K562 (cell line): Measurements from ENCODE around the gene ERH. TPM values are rescaled to one million over a fixed set of nuclear protein-coding genes. Genes with fewer than 3 reads are reported as not detected.
A peak's percentile ranks its signal among the peaks of the same experiment; 100 is the strongest.
"Not testable (repeated sequence)": the region's sequence is repeated elsewhere in the genome, so short reads cannot be mapped to it uniquely, and the experiment has no call there.

Experiments used
- ATAC-seq: fragments of 200-7000 bp; cut with Tn5 transposase; 3 replicates; pipeline ENCODE4 v1.9.1; 2020; ENCODE audit warnings: moderate library complexity
- BruUV-seq: library from RNA; stranded (reverse); fragments of 400-500 nt; replicated peaks from 2 replicates; lab custom pipeline; 2021; lab: Mats Ljungman, UMichigan
- CTCF ChIA-PET: fragments of 300-600 bp; formaldehyde crosslinking; extraction: SDS; loops from one replicate; lab custom pipeline; 2021; ENCODE audit warnings: low intra/inter-chr PET ratio; lab: Yijun Ruan, JAX
- POLR2A ChIA-PET: fragments of 300-600, 350-650 bp; sonication (Branson Sonifier 250); formaldehyde crosslinking; extraction: SDS; loops from one replicate; lab custom pipeline; 2021; ENCODE audit warnings: antibody characterized with exemption, inconsistent platforms; lab: Yijun Ruan, JAX
- DNase-seq, 4 experiments: peaks; one replicate each; pipeline versions ENCODE4 v3.0.0 to v3.0.0-alpha.2; 2011 to 2018; ENCODE audit warnings: low spot score in 3 of 4, mixed read lengths in 3 of 4; ENCODE audit errors: extremely low read depth in 1 of 4
- FAIRE-seq: peaks from 2 replicates; lab custom pipeline; 2011; peaks lifted over from hg19 to GRCh38; lab: Jason Lieb, UNC
- H2AFZ ChIP-seq: 2 replicates; pipeline ENCODE4 v1.6.0; 2011; ENCODE audit warnings: low read depth, low read length, control low read depth, inconsistent platforms
- H3K27ac ChIP-seq: fragments of 200-600 bp; 3 replicates; pipeline ENCODE4 v1.8.0; 2011; ENCODE audit warnings: low read depth, mild to moderate bottlenecking, control low read depth, inconsistent platforms, low read length, moderate library complexity, mixed read lengths; ENCODE audit errors: extremely low read depth
- H3K27me3 ChIP-seq, 2 experiments: fragments of 300-600 bp in 1 of 2; 2 replicates in 1 of 2; 3 replicates in 1 of 2; pipeline versions ENCODE4 v1.6.0 to v1.8.0; 2011; ENCODE audit warnings: inconsistent platforms in 2 of 2, low read length in 2 of 2, mild to moderate bottlenecking in 1 of 2, mixed read lengths in 1 of 2, moderate library complexity in 1 of 2; ENCODE audit not compliant: control insufficient read depth in 2 of 2, insufficient read depth in 2 of 2
- H3K36me3 ChIP-seq: fragments of 300-600 bp; 3 replicates; pipeline ENCODE4 v1.8.0; 2011; ENCODE audit warnings: mild to moderate bottlenecking, low read length, inconsistent platforms; ENCODE audit not compliant: control insufficient read depth, insufficient read depth
- H3K4me1 ChIP-seq, 2 experiments: fragments of 200-600 bp in 1 of 2; replicated peaks in 1 of 2; 2 replicates in 1 of 2; 3 replicates in 1 of 2; pipeline versions ENCODE4 v1.5.1 to v1.8.0; 2011; ENCODE audit warnings: inconsistent platforms in 2 of 2, low read length in 2 of 2, mild to moderate bottlenecking in 1 of 2, mixed read lengths in 1 of 2, moderate library complexity in 1 of 2; ENCODE audit not compliant: control insufficient read depth in 2 of 2, insufficient read depth in 2 of 2
- H3K4me2 ChIP-seq: 2 replicates; pipeline ENCODE4 v1.6.1; 2011; ENCODE audit warnings: low read length, control low read depth, inconsistent platforms, mixed read lengths; ENCODE audit not compliant: insufficient read depth
- H3K4me3 ChIP-seq: fragments of 200-600 bp; sonication (generic), shearing (Covaris generic); 2 replicates; pipeline ENCODE4 v1.5.1; 2016; ENCODE audit warnings: control low read depth, inconsistent platforms
- H3K79me2 ChIP-seq: fragments of 200-600 bp; 3 replicates; pipeline ENCODE4 v1.8.0; 2011; ENCODE audit warnings: low read length, inconsistent platforms; ENCODE audit not compliant: control insufficient read depth, insufficient read depth
- H3K9ac ChIP-seq, 2 experiments: 2 replicates each; pipeline versions ENCODE4 v1.6.0 to v1.6.1; 2011; ENCODE audit warnings: low read depth in 2 of 2, low read length in 2 of 2, control low read depth in 1 of 2, inconsistent platforms in 1 of 2, mild to moderate bottlenecking in 1 of 2, mixed read lengths in 1 of 2; ENCODE audit not compliant: insufficient read depth in 1 of 2
- H3K9me1 ChIP-seq: one replicate; pipeline ENCODE4 v1.6.0; 2011; ENCODE audit warnings: inconsistent platforms, mild to moderate bottlenecking, low read length, moderate library complexity; ENCODE audit not compliant: control insufficient read depth, insufficient read depth
- H3K9me3 ChIP-seq: replicated peaks from 2 replicates; pipeline ENCODE4 v1.5.1; 2011; ENCODE audit warnings: low read depth, low read length, inconsistent platforms; ENCODE audit not compliant: control insufficient read depth, insufficient read depth
- H4K20me1 ChIP-seq: replicated peaks from 2 replicates; pipeline ENCODE4 v1.6.1; 2011; ENCODE audit warnings: low read length, inconsistent platforms, mixed read lengths; ENCODE audit not compliant: control insufficient read depth, insufficient read depth
- BCOR ChIP-seq: fragments of 450-650 bp; IDR thresholded peaks from 2 replicates; pipeline ENCODE4 v1.6.1; 2016
- C11orf30 ChIP-seq: fragments of 450-650 bp; IDR thresholded peaks from 2 replicates; pipeline ENCODE4 v1.6.1; 2016; ENCODE audit warnings: low read depth, mild to moderate bottlenecking
- KDM1A ChIP-seq, 2 experiments: fragments of 450-650 bp; IDR thresholded peaks; 2 replicates each; pipeline ENCODE4 v1.6.1; 2016; ENCODE audit warnings: mild to moderate bottlenecking in 2 of 2
- MAFF ChIP-seq: IDR thresholded peaks from 2 replicates; pipeline ENCODE4 v1.6.1; 2012; ENCODE audit warnings: low read length, improper control_type of control experiment
- MAFK ChIP-seq: IDR thresholded peaks from 2 replicates; pipeline ENCODE4 v1.6.1; 2011; ENCODE audit warnings: low read length, improper control_type of control experiment
- MCM2 ChIP-seq: fragments of 450-650 bp; IDR thresholded peaks from 2 replicates; pipeline ENCODE4 v1.6.1; 2017; ENCODE audit warnings: low read depth, mild to moderate bottlenecking
- POLR2G ChIP-seq: fragments of 200-400 bp; formaldehyde crosslinking; IDR thresholded peaks from 2 replicates; pipeline ENCODE4 v1.6.1; 2017; ENCODE audit warnings: low read depth, mild to moderate bottlenecking, antibody characterized with exemption, low read length, moderate library complexity
- SRSF3 ChIP-seq: fragments of 200-400 bp; formaldehyde crosslinking; IDR thresholded peaks from 2 replicates; pipeline ENCODE4 v1.6.1; 2016; ENCODE audit warnings: mild to moderate bottlenecking, low read length, moderate library complexity; ENCODE audit not compliant: insufficient read depth
- TEAD1 ChIP-seq, 2 experiments: fragments of 450-650 bp in 1 of 2; sonication (generic) in 1 of 2; formaldehyde crosslinking; IDR thresholded peaks; 2 replicates each; pipeline versions ENCODE4 v1.4.0 to v1.8.0; 2020 to 2022; ENCODE audit warnings: mild to moderate bottlenecking in 2 of 2, missing genetic modification reagents in 1 of 2
- ZNF146 ChIP-seq: IDR thresholded peaks from one replicate; pipeline ENCODE4 v1.6.1; 2018; ENCODE audit warnings: missing compliant biosample characterization; ENCODE audit not compliant: unreplicated experiment
- ZNF316 ChIP-seq: fragments of 450-650 bp; IDR thresholded peaks from 2 replicates; pipeline ENCODE4 v1.6.1; 2016
- WGBS: fragments of 100-300 bp; shearing (Covaris generic); methylation state at CpG from one replicate; pipeline ENCODE4 v1.1.6; 2016; ENCODE audit warnings: low coverage, mixed read lengths; ENCODE audit not compliant: insufficient coverage; ENCODE audit errors: missing lambda C conversion rate; 5-methylcytosine and 5-hydroxymethylcytosine counted together
- in situ Hi-C: fragments of 300-500 bp; cut with MboI; formaldehyde crosslinking; loops from 4 replicates; pipeline ENCODE4 v1.15.0; 2018; ENCODE audit warnings: inconsistent platforms, mixed read lengths
- intact Hi-C: fragments of 100-400 bp; cut with micrococcal nuclease; formaldehyde crosslinking; loops from 2 replicates; pipeline ENCODE4 v1.14.2; 2022
- polyA plus RNA-seq, 8 experiments: library from polyadenylated mRNA; depleted of rRNA in 4 of 8; stranded (reverse) in 5 of 8; unstranded in 3 of 8; fragments of >200 nt; fragmentation: Nextera tagmentation in 2 of 8; fragmentation: Illumina TruSeq in 1 of 8; extraction: Ambion mirVana in 2 of 8; extraction: Trizol in 1 of 8; gene quantifications; 2 replicates each; pipeline versions ENCODE4 v1.2.1 to v1.2.3, GENCODE V29; 2011 to 2014; ENCODE audit warnings: inconsistent platforms in 1 of 8, missing spikeins in 1 of 8
- total RNA-seq, 7 experiments: library from RNA; depleted of rRNA in 6 of 7; stranded (reverse); fragments of >200 nt in 6 of 7; fragmentation: Illumina TruSeq in 2 of 7; extraction: Trizol in 2 of 7; gene quantifications; 2 replicates each; pipeline versions ENCODE4 v1.2.1 to v1.2.3, GENCODE V29; 2011 to 2021; ENCODE audit warnings: low replicate concordance in 1 of 7
- TF ChIP-seq, protein P1 (sequence below), 2 experiments: fragments of 450-650 bp in 1 of 2; IDR thresholded peaks; 2 replicates each; pipeline ENCODE4 v1.6.1; 2011 to 2017; ENCODE audit warnings: low read depth in 2 of 2, antibody characterized with exemption in 1 of 2, borderline replicate concordance in 1 of 2, low read length in 1 of 2, mild to moderate bottlenecking in 1 of 2, mixed read lengths in 1 of 2; ENCODE audit not compliant: control insufficient read depth in 1 of 2

ERH gene
- total and polyA plus RNA-seq, 9 of the 15 experiments (the other 6 are each of a cell fraction or from before 2014, with no cell fraction given) = 78.2 to 474 (median 250) TPM

DNA sequence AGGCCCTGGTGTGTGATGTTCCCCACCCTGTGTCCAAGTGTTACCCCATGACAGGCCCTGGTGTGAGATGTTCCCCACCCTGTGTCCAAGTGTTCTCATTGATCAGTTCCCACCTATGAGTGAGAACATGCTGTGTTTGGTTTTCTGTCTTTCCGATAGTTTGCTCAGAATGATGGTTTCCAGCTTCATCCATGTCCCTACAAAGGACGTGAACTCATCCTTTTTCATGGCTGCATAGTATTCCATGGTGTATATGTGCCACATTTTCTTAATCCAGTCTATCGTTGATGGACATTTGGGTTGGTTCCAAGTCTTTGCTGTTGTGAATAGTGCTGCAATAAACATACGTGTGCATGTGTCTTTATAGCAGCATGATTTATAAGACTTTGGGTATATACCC lies 18.0 kb upstream of the ERH start:
- intact Hi-C loops, DNase-seq, in situ Hi-C loops, H3K4me1 ChIP-seq, H3K9ac ChIP-seq, H3K9me3 ChIP-seq, H4K20me1 ChIP-seq, H3K36me3 ChIP-seq, H3K4me3 ChIP-seq, FAIRE-seq, H3K27ac ChIP-seq, H3K4me2 ChIP-seq, H3K27me3 ChIP-seq, H2AFZ ChIP-seq, POLR2A ChIA-PET: not testable (repeated sequence)
- H3K79me2 ChIP-seq = peaks cover 22% of the 10 kb centered on the region
- WGBS = no CpG with 5 or more reads among the region's 4 CpGs
- 0 out of 4 replicates have a peak, but pooled peaks of 1 of the 2 experiments have one; percentile 42 for TF ChIP-seq KDM1A (IDR thresholded peaks at IDR 0.05)
- peak; percentile 63 for TF ChIP-seq BCOR
- peak; percentile 80 for TF ChIP-seq ZNF146 (CRISPR knock-in tag)
- TF ChIP-seq, all 486 proteins: peak for 3; not testable (repeated sequence) for 483
- BruUV-seq, ATAC-seq, CTCF ChIA-PET, H3K9me1 ChIP-seq: not testable (repeated sequence)

DNA sequence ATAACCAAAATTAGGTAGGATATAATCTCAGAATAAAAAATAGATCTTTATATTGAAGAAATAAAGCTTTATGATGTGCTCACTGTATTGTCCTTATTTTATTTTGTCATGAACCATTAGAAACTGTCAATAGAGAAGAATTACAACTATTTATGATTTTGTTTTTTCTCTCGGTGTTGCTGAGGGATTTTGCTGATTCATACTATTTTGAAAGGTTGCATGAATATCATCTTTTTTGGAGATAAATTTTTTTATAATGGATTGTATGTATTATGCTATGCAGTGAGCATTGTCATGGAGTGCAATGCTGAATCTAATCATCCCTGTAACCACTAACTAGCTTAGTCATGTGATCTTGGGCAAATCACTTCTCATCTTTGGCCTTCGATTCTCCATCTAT lies 15.4 kb upstream of the ERH start:
- Histone ChIP-seq H3K9me1 (no peaks in the 10 kb centered on the region), H3K36me3 (no peaks in the 10 kb centered on the region), H3K4me3 (no peak overlapping the region), H4K20me1 (no peaks in the 10 kb centered on the region), H2AFZ (no peak overlapping the region), H3K9me3 (no peaks in the 10 kb centered on the region), H3K4me2 (no peak overlapping the region), H3K4me1 (no peaks in the 10 kb centered on the region; a peak in 3 of 5 replicates), H3K27me3 (no peaks in the 10 kb centered on the region), H3K79me2 (peaks cover 43% of the 10 kb centered on the region), H3K27ac (no peak overlapping the region), H3K9ac (no peak overlapping the region)
- in situ Hi-C loops = no loop called here
- FAIRE-seq (no peak), DNase-seq (no peak), ATAC-seq (no peak)
- ChIA-PET CTCF (no interaction called here), POLR2A (interaction anchor here (0.7 to 1.2 kb wide), 2 partner anchors 14 to 139 kb away, joined by 3 to 4 read pairs; no protein-coding TSS in a partner anchor)
- BruUV-seq = no TSS peak
- WGBS = 57% methylated on average over 2 of the region's 2 CpGs
- intact Hi-C loops = no loop called here
- TF ChIP-seq C11orf30 (peak; percentile 82), ZNF316 (peak; percentile 92), TEAD1 (CRISPR knock-in tag; IDR thresholded peaks at IDR 0.05) (no peak), MAFF (peak; percentile 57; the same call in 1 of the 2 replicates), SRSF3 (no peak), POLR2G (no peak), MCM2 (no peak), MAFK (peak; percentile 67)
- TF ChIP-seq, protein P1, sequence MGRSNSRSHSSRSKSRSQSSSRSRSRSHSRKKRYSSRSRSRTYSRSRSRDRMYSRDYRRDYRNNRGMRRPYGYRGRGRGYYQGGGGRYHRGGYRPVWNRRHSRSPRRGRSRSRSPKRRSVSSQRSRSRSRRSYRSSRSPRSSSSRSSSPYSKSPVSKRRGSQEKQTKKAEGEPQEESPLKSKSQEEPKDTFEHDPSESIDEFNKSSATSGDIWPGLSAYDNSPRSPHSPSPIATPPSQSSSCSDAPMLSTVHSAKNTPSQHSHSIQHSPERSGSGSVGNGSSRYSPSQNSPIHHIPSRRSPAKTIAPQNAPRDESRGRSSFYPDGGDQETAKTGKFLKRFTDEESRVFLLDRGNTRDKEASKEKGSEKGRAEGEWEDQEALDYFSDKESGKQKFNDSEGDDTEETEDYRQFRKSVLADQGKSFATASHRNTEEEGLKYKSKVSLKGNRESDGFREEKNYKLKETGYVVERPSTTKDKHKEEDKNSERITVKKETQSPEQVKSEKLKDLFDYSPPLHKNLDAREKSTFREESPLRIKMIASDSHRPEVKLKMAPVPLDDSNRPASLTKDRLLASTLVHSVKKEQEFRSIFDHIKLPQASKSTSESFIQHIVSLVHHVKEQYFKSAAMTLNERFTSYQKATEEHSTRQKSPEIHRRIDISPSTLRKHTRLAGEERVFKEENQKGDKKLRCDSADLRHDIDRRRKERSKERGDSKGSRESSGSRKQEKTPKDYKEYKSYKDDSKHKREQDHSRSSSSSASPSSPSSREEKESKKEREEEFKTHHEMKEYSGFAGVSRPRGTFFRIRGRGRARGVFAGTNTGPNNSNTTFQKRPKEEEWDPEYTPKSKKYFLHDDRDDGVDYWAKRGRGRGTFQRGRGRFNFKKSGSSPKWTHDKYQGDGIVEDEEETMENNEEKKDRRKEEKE (IDR thresholded peaks at IDR 0.05; ENCODE audit: borderline replicate concordance in 1 of 2, control insufficient read depth in 1 of 2, low read depth in 2 of 2, low read length in 1 of 2) = no peak
